ENCODE measurements around the gene AKAP1.

The AKAP1 gene

DNA sequence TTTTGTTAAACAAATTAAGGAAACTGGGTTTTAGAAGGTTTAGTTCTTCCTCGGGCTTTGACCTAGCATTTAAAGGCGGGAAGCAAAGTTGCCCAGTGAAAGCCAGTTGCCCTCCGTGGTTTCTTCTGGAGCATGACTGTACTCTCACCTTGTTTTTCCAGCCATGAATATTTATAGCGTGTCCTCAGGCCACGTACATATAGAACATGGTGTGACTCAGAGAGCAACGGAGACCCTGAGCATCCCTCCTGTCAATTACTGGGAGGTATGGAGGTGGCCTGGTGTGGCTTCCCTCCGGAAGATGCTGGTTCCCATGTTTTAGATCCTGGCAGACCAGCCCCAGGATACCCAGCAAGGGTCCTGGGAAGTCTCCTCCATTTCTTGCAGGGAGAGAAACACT is 48.4 kb downstream of the AKAP1 start:
- DNase-seq (ENCODE audit: low spot score): no peak

- no peak for DNase-seq (ENCODE audit: low spot score)
Observed at GRCh38 chr17:57135026-57135788, 50.2 kb downstream of the AKAP1 start.

- no peak for DNase-seq (ENCODE audit: low spot score)
Observed at GRCh38 chr17:57135789-57136291, 50.8 kb downstream of the AKAP1 start.

DNA sequence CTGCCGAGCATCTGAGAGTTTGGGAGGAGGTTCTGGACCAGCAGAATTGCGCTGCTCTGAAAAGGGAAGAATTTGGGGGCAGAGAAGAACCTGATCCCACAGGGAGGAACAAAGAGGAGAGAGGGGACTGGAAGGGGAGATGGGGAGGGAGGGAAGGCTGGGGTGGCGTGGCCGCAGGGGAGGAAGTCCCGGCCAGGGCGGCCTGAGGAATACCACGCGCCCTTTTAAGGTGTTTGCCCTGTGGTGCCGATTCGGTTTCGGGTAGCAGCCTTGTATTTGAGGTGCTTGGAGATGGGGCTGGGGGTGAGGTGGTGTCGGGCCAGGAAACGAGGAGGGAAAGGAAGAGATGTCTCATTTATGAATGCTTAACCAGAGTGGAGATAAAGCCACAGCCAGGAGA is 51.3 kb downstream of the AKAP1 start:
- DNase-seq (ENCODE audit: low spot score): no peak

GRCh38 chr17:57138030-57138911 is 53.2 kb downstream of the AKAP1 start:
- no peak for DNase-seq (ENCODE audit: low spot score)

GRCh38 chr17:57138956-57139576 is 54.0 kb downstream of the AKAP1 start:
- DNase-seq (ENCODE audit: low spot score): no peak

DNA sequence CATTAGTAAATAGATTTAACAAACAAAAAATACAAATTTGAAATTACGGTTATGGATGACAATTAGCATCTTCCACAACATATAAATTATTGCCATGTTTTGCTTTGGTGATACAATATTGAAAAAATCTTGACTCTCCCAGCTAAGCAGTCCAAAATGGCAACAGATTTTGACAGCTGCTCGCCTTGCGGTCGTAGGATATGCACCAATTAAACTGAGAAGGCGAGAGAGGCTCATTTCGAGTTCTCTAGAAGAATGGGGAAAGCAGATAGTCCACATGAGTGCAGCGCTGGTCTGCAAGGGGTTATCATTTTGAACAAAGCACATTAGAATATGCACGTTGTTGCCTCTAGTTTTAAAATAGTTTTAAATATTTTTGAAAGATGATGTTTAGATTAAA is 55.3 kb downstream of the AKAP1 start:
- DNase-seq (ENCODE audit: low spot score): no peak

- no peak for DNase-seq (ENCODE audit: low spot score)
Observed at GRCh38 chr17:57142925-57143324, 57.9 kb downstream of the AKAP1 start.

DNA sequence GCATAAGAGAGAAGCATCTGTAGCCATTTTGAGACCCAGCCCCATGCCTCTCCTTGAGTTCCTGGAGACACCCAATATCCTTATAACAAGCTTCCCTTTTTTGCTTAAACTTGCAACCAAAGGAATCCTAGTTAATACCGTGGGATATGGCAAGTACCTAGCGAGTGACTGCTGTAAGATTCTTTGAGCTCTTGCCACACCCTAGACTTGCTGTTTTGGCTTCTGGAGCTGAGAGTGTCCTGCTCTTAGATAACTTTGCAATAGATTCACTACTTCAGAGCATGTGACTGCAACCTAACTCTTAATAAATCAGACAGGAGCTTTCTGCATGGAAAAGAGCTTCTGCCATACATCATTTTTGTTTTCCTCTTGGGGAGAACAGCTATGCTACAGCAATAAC is 58.3 kb downstream of the AKAP1 start:
- DNase-seq (ENCODE audit: low spot score): no peak

DNA sequence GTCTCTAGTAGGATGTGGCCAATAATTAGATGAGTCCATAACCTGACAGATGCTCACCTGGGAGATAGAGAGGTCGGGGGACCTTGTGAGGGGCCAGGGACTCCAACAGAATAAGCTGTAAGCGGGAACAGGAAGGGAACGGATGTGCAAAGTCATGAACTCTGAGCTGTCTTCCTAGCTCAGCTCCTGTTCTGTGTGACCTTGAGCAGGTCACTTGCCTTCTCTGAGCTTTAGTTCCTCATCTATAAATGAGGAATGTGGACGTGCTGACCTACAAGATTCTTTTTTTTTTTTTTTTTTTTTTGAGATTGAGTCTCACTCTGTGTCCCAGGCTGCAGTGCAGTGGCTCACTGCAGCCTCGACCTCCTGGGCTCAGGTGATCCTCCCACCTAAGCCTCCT is 58.9 kb downstream of the AKAP1 start:
- DNase-seq (ENCODE audit: low spot score): no peak

- no peak for DNase-seq (ENCODE audit: low spot score)
Observed at GRCh38 chr17:57144567-57144966, 59.5 kb downstream of the AKAP1 start.

DNA sequence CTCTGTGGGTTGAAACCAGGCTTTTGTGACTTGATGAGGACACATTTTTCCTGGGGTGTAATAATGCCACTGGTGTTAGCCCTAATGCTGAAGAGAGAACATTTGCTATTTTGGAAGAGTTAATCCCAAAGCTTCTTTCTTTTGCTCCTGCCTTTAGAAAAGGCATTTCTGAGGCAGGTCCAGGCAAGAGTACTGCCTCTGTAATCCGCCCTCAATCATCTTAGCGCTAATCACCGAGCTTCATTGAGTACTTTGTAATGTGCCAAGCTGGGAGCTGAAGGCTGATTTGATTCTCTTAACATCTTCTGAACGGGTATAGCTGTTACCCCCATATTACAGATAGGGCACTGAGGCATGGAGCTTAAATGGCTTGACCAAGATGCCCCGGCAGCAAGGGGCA is 60.3 kb downstream of the AKAP1 start:
- DNase-seq (ENCODE audit: low spot score): no peak

DNA sequence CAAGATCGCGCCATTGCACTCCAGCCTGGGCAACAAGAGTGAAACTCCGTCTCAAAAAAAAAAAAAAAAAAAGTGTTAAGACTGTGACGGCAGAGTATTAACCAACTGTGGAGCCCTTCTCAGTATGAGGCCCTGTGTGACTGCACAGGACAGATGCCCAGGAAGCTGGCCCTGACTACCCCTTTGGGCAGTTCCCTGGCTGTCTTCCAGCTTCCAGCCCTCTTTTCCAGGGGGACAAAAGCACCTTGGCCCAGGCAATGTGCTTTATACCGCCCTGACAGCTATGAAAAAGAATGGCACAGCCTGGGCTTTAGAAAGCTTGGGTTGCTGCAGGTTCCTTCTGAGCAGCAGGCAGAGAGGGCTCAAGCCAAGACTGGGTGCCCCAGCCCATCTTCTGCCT is 61.2 kb downstream of the AKAP1 start:
- no peak for DNase-seq (ENCODE audit: low spot score)

- no peak for DNase-seq (ENCODE audit: low spot score)
Observed at GRCh38 chr17:57151798-57152197, 66.8 kb downstream of the AKAP1 start.

DNA sequence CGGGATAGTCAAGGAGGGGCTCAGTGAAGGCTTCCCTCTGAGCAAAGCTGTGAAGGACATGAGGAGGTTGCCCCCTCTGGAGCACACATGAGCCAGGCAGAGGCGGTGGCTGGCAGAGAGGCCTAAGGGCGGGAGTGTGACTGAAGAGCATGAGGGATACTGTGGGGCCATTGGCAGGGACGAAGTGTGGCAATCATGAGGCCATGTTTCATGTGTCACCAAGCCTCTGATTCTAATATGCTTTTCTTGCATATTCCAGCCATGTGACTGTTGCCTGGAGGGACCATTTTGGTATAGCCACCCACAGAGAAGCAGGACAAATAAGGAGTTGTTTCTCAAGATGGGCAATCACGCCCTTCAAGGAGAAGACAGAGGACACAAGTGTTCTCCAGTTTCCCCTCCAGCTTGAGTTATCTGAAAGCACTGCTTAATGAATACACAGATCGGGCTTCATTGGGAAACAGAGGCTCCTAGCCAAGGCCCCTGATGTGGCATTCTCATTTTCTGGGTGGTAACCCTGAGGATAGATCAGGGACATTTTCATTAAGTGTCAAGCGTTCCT is 68.0 kb downstream of the AKAP1 start:
- DNase-seq (ENCODE audit: low spot score): no peak

DNA sequence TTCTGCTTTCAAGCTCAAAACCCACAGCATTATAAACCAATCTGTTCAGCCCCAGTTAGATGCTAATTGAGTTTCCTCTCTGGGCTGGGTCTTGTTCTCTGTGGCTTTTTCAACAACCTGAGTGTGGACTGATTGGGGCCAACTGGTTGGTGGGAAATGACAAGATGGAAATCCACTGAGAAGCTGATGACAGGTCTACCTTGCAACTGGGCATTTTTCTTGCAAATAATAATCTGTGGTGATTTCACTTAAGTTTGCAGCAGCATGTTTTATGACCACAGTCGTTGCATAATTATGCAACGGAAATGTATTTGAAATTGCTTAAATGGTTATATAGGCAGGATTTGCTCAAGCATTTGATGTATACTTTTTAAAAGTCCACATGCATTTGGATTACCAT is 69.9 kb downstream of the AKAP1 start:
- no peak for DNase-seq (ENCODE audit: low spot score)

GRCh38 chr17:57158325-57158724 is 73.3 kb downstream of the AKAP1 start:
- DNase-seq (ENCODE audit: low spot score): no peak

DNA sequence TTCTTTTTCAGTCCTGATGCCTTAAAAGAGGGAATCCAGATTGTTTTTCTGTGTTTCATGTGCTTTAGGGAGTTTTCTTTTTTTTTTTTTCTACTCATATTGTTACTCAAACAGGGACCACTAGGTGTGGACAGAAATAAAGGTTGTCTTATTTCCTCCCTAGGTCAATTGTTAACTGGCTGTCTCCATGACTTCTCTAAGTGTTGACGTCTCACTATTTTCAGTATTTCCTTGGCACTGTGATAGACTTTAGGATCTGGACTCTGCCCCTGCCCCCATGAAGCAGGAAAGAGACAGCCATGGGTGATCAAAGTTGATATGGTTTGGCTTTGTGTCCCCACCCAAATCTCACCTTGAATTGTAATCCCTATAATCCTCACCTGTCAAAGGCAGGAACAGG is 73.7 kb downstream of the AKAP1 start:
- no peak for DNase-seq (ENCODE audit: low spot score)

DNA sequence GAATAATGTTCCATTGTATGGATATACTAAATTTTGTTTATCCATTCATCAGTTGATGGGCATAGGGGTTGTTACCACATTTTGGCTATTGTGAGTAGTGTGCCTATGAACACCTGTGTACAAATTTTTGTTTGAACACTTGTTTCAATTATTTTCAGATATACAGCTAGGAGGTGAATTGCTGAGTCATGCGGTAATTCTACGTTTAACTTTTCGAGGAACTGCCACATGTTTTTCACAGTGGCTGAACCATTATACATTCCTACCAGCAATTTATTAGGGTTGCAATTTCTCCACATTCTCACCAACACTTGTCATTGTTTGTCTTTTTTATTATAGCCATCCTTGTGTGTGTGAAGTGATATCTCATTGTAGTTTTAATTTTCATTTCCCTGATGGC is 75.6 kb downstream of the AKAP1 start:
- no peak for DNase-seq (ENCODE audit: low spot score)

- no peak for DNase-seq (ENCODE audit: low spot score)
Observed at GRCh38 chr17:57164814-57165213, 79.8 kb downstream of the AKAP1 start.

- DNase-seq (ENCODE audit: low spot score): no peak
Observed at GRCh38 chr17:57165754-57166153, 80.7 kb downstream of the AKAP1 start.

GRCh38 chr17:57166803-57167202 is 81.8 kb downstream of the AKAP1 start:
- DNase-seq (ENCODE audit: low spot score): no peak
